HepG2 (cell line): ENCODE results near the gene TBC1D22A. TPM values are rescaled to one million over a fixed set of nuclear protein-coding genes. Genes with fewer than 3 reads are reported as not detected.

Experiments
- ATAC-seq: fragments of 200-7000 bp; cut with Tn5 transposase; 3 replicates; pipeline ENCODE4 v1.9.1; 2020; ENCODE audit warnings: mild to moderate bottlenecking, moderate library complexity
- BruUV-seq: library from RNA; stranded (reverse); fragments of 400-500 nt; replicated peaks from 2 replicates; lab custom pipeline; 2021; lab: Mats Ljungman, UMichigan
- CTCF ChIA-PET: fragments of 300-600 bp; formaldehyde crosslinking; extraction: SDS; loops from one replicate; lab custom pipeline; 2021; ENCODE audit warnings: low total read pairs, inconsistent platforms, low intra/inter-chr PET ratio; lab: Yijun Ruan, JAX
- POLR2A ChIA-PET: fragments of 350-600 bp; sonication (Branson Sonifier 250); formaldehyde crosslinking; loops from one replicate; lab custom pipeline; 2020; ENCODE audit warnings: antibody characterized with exemption, inconsistent platforms; lab: Yijun Ruan, JAX
- DNase-seq: peaks from one replicate; pipeline ENCODE4 v3.0.0-alpha.2; 2015; ENCODE audit warnings: low spot score
- FAIRE-seq: peaks from 3 replicates; lab custom pipeline; 2011; peaks lifted over from hg19 to GRCh38; lab: Jason Lieb, UNC
- H2AFZ ChIP-seq: one replicate; pipeline ENCODE4 v1.6.1; 2011; ENCODE audit warnings: low read length, inconsistent platforms
- H3K27ac ChIP-seq: fragments of 300-600 bp; 3 replicates; pipeline ENCODE4 v1.8.0; 2011; ENCODE audit warnings: mixed run types, mild to moderate bottlenecking, mixed read lengths, low read length, inconsistent platforms; ENCODE audit not compliant: insufficient read depth; ENCODE audit errors: extremely low read length
- H3K27me3 ChIP-seq, 2 experiments: fragments of 200-600 bp in 1 of 2; 2 replicates in 1 of 2; 3 replicates in 1 of 2; pipeline versions ENCODE4 v1.6.0 to v1.8.0; 2011; ENCODE audit warnings: low read length in 2 of 2, mild to moderate bottlenecking in 2 of 2, moderate library complexity in 2 of 2, inconsistent platforms in 1 of 2; ENCODE audit not compliant: insufficient read depth in 2 of 2, control insufficient read depth in 1 of 2
- H3K36me3 ChIP-seq, 2 experiments: fragments of 200-600 bp in 1 of 2; replicated peaks in 1 of 2; 2 replicates in 1 of 2; 3 replicates in 1 of 2; pipeline versions ENCODE4 v1.5.1 to v1.8.0; 2011; ENCODE audit warnings: low read length in 2 of 2, inconsistent platforms in 1 of 2; ENCODE audit not compliant: insufficient read depth in 2 of 2, control insufficient read depth in 1 of 2
- H3K4me1 ChIP-seq: 2 replicates; pipeline ENCODE4 v1.5.1; 2012; ENCODE audit warnings: low read length, inconsistent platforms; ENCODE audit not compliant: insufficient read depth
- H3K4me2 ChIP-seq: 2 replicates; pipeline ENCODE4 v1.6.0; 2011; ENCODE audit warnings: low read depth, low read length, inconsistent platforms
- H3K4me3 ChIP-seq, 3 experiments: fragments of 200-600 bp in 1 of 3; sonication (generic), shearing (Covaris generic) in 1 of 3; replicated peaks in 1 of 3; 2 replicates each; pipeline ENCODE4 v1.5.1; 2011 to 2016; ENCODE audit warnings: low read length in 3 of 3, inconsistent platforms in 2 of 3, low read depth in 2 of 3, mild to moderate bottlenecking in 2 of 3, control low read depth in 1 of 3, mixed read lengths in 1 of 3; ENCODE audit not compliant: insufficient read depth in 1 of 3
- H3K79me2 ChIP-seq: one replicate; pipeline ENCODE4 v1.6.1; 2011; ENCODE audit warnings: low read length, inconsistent platforms; ENCODE audit not compliant: insufficient read depth
- H3K9ac ChIP-seq: 2 replicates; pipeline ENCODE4 v1.6.0; 2011; ENCODE audit warnings: mild to moderate bottlenecking, low read depth, low read length, inconsistent platforms; ENCODE audit not compliant: insufficient read depth
- H3K9me3 ChIP-seq: 2 replicates; pipeline ENCODE4 v1.5.1; 2012; ENCODE audit warnings: mild to moderate bottlenecking, low read length
- H4K20me1 ChIP-seq: 2 replicates; pipeline ENCODE4 v1.6.0; 2011; ENCODE audit warnings: inconsistent platforms, mild to moderate bottlenecking, low read length, moderate library complexity; ENCODE audit not compliant: insufficient read depth
- MAFG ChIP-seq: sonication (generic); formaldehyde crosslinking; IDR thresholded peaks from 2 replicates; pipeline ENCODE4 v1.5.1; 2020; ENCODE audit warnings: mild to moderate bottlenecking, missing genetic modification reagents
- PCBP2 ChIP-seq: fragments of 200-400 bp; formaldehyde crosslinking; optimal IDR thresholded peaks from 2 replicates; pipeline ENCODE3; 2018; ENCODE audit warnings: low read length, low read depth; ENCODE audit not compliant: poor library complexity, severe bottlenecking
- ZNF260 ChIP-seq: sonication (generic); formaldehyde crosslinking; IDR thresholded peaks from 2 replicates; pipeline ENCODE4 v1.4.0; 2020; ENCODE audit warnings: missing genetic modification reagents, low read depth, mild to moderate bottlenecking, borderline replicate concordance
- ZNF543 ChIP-seq: sonication (generic); formaldehyde crosslinking; IDR thresholded peaks from 2 replicates; pipeline ENCODE4 v1.4.0; 2020; ENCODE audit warnings: mild to moderate bottlenecking, missing genetic modification reagents
- ZNF557 ChIP-seq: sonication (generic); formaldehyde crosslinking; IDR thresholded peaks from 2 replicates; pipeline ENCODE4 v1.4.0; 2020; ENCODE audit warnings: missing genetic modification reagents
- ZNF720 ChIP-seq: sonication (generic); formaldehyde crosslinking; IDR thresholded peaks from 2 replicates; pipeline ENCODE4 v1.4.0; 2020; ENCODE audit warnings: missing genetic modification reagents
- ZNF75D ChIP-seq: sonication (generic); formaldehyde crosslinking; IDR thresholded peaks from 2 replicates; pipeline ENCODE4 v1.8.1; 2023; ENCODE audit warnings: missing genetic modification reagents, mild to moderate bottlenecking, borderline replicate concordance
- ZNF816 ChIP-seq: sonication (generic); formaldehyde crosslinking; IDR thresholded peaks from 2 replicates; pipeline ENCODE4 v1.8.0; 2022; ENCODE audit warnings: missing genetic modification reagents, mild to moderate bottlenecking, borderline replicate concordance
- WGBS: methylation state at CpG from one replicate; pipeline ENCODE4 v1.1.6; 2017; ENCODE audit warnings: low lambda C conversion rate; 5-methylcytosine and 5-hydroxymethylcytosine counted together
- in situ Hi-C: cut with HindIII; loops from 2 replicates; pipeline ENCODE4 v1.10.0; 2017; ENCODE audit warnings: low pct_unique_long_range_greater_than_20kb; ENCODE audit not compliant: extremely low pct_ligation_motif_present
- intact Hi-C: fragments of 100-400 bp; cut with micrococcal nuclease; formaldehyde crosslinking; loops from one replicate; pipeline ENCODE4 v1.10.0; 2022; ENCODE audit not compliant: unreplicated experiment
- polyA plus RNA-seq, 8 experiments: library from polyadenylated mRNA; depleted of rRNA in 3 of 8; stranded (reverse) in 7 of 8; unstranded in 1 of 8; fragments of >200 nt; fragmentation: Illumina TruSeq in 4 of 8; extraction: Trizol in 4 of 8; gene quantifications; 2 replicates each; pipeline versions ENCODE4 v1.2.1 to v1.2.3, GENCODE V29; 2011 to 2016; ENCODE audit warnings: low read depth in 4 of 8, missing spikeins in 1 of 8, mixed read lengths in 1 of 8; ENCODE audit not compliant: insufficient read depth in 1 of 8
- total RNA-seq, 5 experiments: library from RNA; depleted of rRNA; stranded (reverse); fragments of >200 nt; fragmentation: Illumina TruSeq; extraction: Trizol; gene quantifications; 2 replicates each; pipeline ENCODE4 v1.2.3, GENCODE V29; 2016; ENCODE audit warnings: low read depth in 1 of 5
- TF ChIP-seq, protein P1 (sequence below): sonication (generic); formaldehyde crosslinking; IDR thresholded peaks from 2 replicates; pipeline ENCODE4 v1.4.0; 2020; ENCODE audit warnings: missing genetic modification reagents, borderline replicate concordance
- TF ChIP-seq, protein P2 (sequence below): IDR thresholded peaks from 2 replicates; pipeline ENCODE4 v1.6.1; 2016; ENCODE audit warnings: low read depth
- TF ChIP-seq, protein P3 (sequence below): sonication (generic); formaldehyde crosslinking; IDR thresholded peaks from 2 replicates; pipeline ENCODE4 v1.4.0; 2020; ENCODE audit warnings: missing genetic modification reagents

The TBC1D22A gene
- total and polyA plus RNA-seq, 2 of the 13 experiments (the other 11 are each of a cell fraction or from before 2014, with no cell fraction given): 17.3 to 18.0 TPM

DNA sequence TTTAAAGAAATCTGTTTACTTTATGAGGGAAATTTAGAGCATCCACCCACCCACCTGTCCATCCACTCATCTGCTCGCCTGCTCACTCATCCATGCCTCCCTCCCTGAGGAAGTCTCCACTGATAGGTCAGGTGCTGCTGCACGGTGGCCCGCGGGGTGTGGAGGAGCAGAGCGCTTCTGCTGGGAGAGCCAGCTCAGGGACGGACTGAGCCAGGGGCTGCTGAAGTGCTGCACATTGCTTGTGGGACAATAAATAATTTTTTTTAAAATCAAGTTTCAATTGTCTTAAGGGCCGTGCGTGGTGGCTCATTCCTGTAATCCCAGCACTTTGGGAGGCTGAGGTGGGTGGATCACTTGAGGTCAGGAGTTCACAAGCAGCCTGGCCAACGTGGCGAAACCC is 148.9 kb downstream of the TBC1D22A start (continued):
- TF ChIP-seq, protein P1, sequence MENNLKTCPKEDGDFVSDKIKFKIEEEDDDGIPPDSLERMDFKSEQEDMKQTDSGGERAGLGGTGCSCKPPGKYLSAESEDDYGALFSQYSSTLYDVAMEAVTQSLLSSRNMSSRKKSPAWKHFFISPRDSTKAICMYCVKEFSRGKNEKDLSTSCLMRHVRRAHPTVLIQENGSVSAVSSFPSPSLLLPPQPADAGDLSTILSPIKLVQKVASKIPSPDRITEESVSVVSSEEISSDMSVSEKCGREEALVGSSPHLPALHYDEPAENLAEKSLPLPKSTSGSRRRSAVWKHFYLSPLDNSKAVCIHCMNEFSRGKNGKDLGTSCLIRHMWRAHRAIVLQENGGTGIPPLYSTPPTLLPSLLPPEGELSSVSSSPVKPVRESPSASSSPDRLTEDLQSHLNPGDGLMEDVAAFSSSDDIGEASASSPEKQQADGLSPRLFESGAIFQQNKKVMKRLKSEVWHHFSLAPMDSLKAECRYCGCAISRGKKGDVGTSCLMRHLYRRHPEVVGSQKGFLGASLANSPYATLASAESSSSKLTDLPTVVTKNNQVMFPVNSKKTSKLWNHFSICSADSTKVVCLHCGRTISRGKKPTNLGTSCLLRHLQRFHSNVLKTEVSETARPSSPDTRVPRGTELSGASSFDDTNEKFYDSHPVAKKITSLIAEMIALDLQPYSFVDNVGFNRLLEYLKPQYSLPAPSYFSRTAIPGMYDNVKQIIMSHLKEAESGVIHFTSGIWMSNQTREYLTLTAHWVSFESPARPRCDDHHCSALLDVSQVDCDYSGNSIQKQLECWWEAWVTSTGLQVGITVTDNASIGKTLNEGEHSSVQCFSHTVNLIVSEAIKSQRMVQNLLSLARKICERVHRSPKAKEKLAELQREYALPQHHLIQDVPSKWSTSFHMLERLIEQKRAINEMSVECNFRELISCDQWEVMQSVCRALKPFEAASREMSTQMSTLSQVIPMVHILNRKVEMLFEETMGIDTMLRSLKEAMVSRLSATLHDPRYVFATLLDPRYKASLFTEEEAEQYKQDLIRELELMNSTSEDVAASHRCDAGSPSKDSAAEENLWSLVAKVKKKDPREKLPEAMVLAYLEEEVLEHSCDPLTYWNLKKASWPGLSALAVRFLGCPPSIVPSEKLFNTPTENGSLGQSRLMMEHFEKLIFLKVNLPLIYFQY (CRISPR knock-in tag): no peak
- TF ChIP-seq ZNF557 (CRISPR knock-in tag) (no peak), ZNF543 (CRISPR knock-in tag) (no peak), PCBP2 (no peak), ZNF720 (CRISPR knock-in tag) (no peak), ZNF75D (CRISPR knock-in tag) (no peak), MAFG (no peak)
- TF ChIP-seq, all 625 proteins: peak for 0

DNA sequence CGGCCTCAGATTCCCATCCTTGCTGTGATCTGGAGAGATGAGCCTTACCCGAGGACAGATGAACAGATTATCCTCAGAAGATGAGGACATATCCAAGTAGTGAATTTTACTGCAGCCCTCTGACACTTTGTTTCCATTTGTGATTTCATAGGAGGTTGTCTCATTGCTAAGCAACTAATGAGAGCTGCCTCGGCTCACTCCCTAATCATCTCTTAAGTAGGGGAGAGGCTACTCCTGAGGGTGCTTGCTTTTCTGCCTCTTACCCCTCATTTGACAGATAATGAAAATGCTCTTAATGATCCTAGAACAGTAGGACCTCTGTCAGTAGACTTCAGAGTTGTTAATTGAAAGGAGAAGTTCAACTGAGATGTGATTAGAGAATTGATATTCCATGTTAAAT is 150.9 kb downstream of the TBC1D22A start:
- WGBS: 94% methylated on average over 3 of the region's 3 CpGs
- Histone ChIP-seq H2AFZ (no peak overlapping the region), H3K4me2 (no peak overlapping the region), H3K9ac (no peak overlapping the region), H3K4me1 (no peaks in the 10 kb centered on the region), H3K27ac (no peak overlapping the region), H3K27me3 (no peaks in the 10 kb centered on the region), H3K4me3 (no peak overlapping the region), H3K79me2 (no peaks in the 10 kb centered on the region), H3K36me3 (peaks cover 11 to 44% of the 10 kb centered on the region in 2 experiments; a peak in 4 of 5 replicates), H4K20me1 (no peaks in the 10 kb centered on the region), H3K9me3 (no peaks in the 10 kb centered on the region)
- DNase-seq (no peak), ATAC-seq (no peak), FAIRE-seq (no peak)
- intact Hi-C loops (no loop called here), in situ Hi-C loops (no loop called here)
- ChIA-PET CTCF (no interaction called here), POLR2A (no interaction called here)
- no TSS peak for BruUV-seq
- TF ChIP-seq, protein P2, sequence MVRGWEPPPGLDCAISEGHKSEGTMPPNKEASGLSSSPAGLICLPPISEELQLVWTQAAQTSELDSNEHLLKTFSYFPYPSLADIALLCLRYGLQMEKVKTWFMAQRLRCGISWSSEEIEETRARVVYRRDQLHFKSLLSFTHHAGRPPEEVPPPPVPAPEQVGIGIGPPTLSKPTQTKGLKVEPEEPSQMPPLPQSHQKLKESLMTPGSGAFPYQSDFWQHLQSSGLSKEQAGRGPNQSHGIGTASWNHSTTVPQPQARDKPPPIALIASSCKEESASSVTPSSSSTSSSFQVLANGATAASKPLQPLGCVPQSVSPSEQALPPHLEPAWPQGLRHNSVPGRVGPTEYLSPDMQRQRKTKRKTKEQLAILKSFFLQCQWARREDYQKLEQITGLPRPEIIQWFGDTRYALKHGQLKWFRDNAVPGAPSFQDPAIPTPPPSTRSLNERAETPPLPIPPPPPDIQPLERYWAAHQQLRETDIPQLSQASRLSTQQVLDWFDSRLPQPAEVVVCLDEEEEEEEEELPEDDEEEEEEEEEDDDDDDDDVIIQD (CRISPR knock-in tag): no peak
- TF ChIP-seq ZNF816 (CRISPR knock-in tag) (no peak), ZNF260 (CRISPR knock-in tag) (no peak)
- TF ChIP-seq, protein P3, sequence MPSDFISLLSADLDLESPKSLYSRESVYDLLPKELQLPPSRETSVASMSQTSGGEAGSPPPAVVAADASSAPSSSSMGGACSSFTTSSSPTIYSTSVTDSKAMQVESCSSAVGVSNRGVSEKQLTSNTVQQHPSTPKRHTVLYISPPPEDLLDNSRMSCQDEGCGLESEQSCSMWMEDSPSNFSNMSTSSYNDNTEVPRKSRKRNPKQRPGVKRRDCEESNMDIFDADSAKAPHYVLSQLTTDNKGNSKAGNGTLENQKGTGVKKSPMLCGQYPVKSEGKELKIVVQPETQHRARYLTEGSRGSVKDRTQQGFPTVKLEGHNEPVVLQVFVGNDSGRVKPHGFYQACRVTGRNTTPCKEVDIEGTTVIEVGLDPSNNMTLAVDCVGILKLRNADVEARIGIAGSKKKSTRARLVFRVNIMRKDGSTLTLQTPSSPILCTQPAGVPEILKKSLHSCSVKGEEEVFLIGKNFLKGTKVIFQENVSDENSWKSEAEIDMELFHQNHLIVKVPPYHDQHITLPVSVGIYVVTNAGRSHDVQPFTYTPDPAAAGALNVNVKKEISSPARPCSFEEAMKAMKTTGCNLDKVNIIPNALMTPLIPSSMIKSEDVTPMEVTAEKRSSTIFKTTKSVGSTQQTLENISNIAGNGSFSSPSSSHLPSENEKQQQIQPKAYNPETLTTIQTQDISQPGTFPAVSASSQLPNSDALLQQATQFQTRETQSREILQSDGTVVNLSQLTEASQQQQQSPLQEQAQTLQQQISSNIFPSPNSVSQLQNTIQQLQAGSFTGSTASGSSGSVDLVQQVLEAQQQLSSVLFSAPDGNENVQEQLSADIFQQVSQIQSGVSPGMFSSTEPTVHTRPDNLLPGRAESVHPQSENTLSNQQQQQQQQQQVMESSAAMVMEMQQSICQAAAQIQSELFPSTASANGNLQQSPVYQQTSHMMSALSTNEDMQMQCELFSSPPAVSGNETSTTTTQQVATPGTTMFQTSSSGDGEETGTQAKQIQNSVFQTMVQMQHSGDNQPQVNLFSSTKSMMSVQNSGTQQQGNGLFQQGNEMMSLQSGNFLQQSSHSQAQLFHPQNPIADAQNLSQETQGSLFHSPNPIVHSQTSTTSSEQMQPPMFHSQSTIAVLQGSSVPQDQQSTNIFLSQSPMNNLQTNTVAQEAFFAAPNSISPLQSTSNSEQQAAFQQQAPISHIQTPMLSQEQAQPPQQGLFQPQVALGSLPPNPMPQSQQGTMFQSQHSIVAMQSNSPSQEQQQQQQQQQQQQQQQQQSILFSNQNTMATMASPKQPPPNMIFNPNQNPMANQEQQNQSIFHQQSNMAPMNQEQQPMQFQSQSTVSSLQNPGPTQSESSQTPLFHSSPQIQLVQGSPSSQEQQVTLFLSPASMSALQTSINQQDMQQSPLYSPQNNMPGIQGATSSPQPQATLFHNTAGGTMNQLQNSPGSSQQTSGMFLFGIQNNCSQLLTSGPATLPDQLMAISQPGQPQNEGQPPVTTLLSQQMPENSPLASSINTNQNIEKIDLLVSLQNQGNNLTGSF (CRISPR knock-in tag): no peak
